ENCODE measurements around the gene GPR25.

The GPR25 gene

GRCh38 chr1:200890027-200890426 lies 17.2 kb downstream of the GPR25 start:
- TF ChIP-seq CTCF (conservative IDR thresholded peaks at IDR 0.05; ENCODE audit: low read length): no peak
- no peak for DNase-seq (ENCODE audit: low read depth)
- H3K4me3 ChIP-seq (ENCODE audit: low read length): no peak overlapping the region

- TF ChIP-seq CTCF (conservative IDR thresholded peaks at IDR 0.05; ENCODE audit: low read length): peak; percentile 36
- peak overlapping the region; percentile 52 for H3K4me3 ChIP-seq (ENCODE audit: low read length)
- DNase-seq (ENCODE audit: low read depth): peak; percentile 51
Measured at GRCh38 chr1:200890818-200891773, 18.3 kb downstream of the GPR25 start.

GRCh38 chr1:200891774-200892157 lies 19.0 kb downstream of the GPR25 start:
- no peak for DNase-seq (ENCODE audit: low read depth)
- no peak overlapping the region; the same call in 1 of the 2 replicates for H3K4me3 ChIP-seq (ENCODE audit: low read length)

GRCh38 chr1:200892546-200892945 lies 19.8 kb downstream of the GPR25 start:
- no peak for DNase-seq (ENCODE audit: low read depth)
- H3K4me3 ChIP-seq (ENCODE audit: low read length): no peak overlapping the region
- no peak for TF ChIP-seq CTCF (conservative IDR thresholded peaks at IDR 0.05; ENCODE audit: low read length)

More at GRCh38 chr1:200891774-200892157, 19.0 kb downstream of the GPR25 start:
- TF ChIP-seq CTCF (conservative IDR thresholded peaks at IDR 0.05; ENCODE audit: low read length): no peak

GRCh38 chr1:200892958-200893357 lies 20.2 kb downstream of the GPR25 start:
- no peak overlapping the region for H3K4me3 ChIP-seq (ENCODE audit: low read length)
- no peak for TF ChIP-seq CTCF (conservative IDR thresholded peaks at IDR 0.05; ENCODE audit: low read length)
- DNase-seq (ENCODE audit: low read depth): no peak

GRCh38 chr1:200893411-200893901 lies 20.7 kb downstream of the GPR25 start:
- no peak for TF ChIP-seq CTCF (conservative IDR thresholded peaks at IDR 0.05; ENCODE audit: low read length)
- H3K4me3 ChIP-seq (ENCODE audit: low read length): no peak overlapping the region
- DNase-seq (ENCODE audit: low read depth): no peak

Measured in AG10803 (cell line).